Skin of body (tissue), 2 donors: ENCODE data around the gene TAOK1. TPM values are rescaled to one million over a fixed set of nuclear protein-coding genes. Genes with fewer than 3 reads are reported as not detected.
"Not testable (repeated sequence)": the region's sequence is repeated elsewhere in the genome, so short reads cannot be mapped to it uniquely, and the experiment has no call there.

ENCODE experiments used
- DNase-seq: peaks from one replicate; lab custom pipeline; 2025; lab: John Stamatoyannopoulos, UW
- total RNA-seq: library from RNA; depleted of rRNA; stranded (reverse); fragments of >200 nt; gene quantifications from one replicate; pipeline ENCODE4 v1.2.3, GENCODE V29; 2014

The TAOK1 gene
- 57.8 TPM for total RNA-seq

DNA sequence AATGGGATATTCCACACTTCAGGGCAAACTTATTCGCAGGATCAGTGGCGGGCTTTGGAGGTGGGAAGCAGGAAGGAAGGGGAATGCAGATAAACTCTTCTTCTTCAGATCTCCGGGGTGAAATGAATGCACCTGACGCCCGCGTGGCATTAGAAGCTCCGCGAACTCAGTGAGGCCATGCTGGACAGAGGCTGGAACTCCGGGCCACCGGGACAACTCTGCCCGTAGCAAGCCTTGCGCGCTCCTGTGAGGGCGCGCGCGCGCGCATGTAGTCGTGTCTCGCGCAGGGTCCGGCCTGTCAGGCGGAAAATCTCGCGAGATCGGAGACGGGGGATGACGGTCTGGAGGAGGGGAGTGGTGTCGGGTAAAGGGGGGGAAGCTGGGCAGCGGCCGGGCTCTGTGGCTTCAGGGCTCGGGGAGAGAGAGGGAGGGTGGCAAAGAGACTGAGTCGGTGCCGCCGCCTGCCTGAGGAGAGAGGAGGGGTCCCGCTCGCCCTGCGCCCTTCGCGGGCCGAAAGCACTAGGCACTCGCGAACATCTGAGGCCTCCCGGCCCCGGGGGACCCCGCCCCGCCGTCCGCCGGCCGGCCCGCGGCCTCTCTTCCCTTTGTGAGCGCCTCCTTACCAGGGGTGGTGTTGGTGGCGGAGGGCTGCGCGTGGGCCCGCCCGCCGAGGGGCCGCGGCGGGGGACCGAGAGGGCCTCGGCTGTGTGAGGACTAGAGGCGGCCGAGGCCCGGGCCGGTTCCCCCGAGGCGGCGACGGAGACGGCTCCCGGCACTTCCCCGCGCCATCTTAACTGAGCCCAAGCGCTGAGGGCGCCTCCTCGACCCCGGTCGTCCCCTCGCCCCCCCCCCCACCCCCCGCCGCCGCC, at the start of gene TAOK1:
Gene TAOK1 (plus strand): TSS at position 382 of the 869 bp plus-strand sequence. CDS start 61,186 bp downstream, outside the sequence.
- DNase-seq: peak; percentile 96

DNA sequence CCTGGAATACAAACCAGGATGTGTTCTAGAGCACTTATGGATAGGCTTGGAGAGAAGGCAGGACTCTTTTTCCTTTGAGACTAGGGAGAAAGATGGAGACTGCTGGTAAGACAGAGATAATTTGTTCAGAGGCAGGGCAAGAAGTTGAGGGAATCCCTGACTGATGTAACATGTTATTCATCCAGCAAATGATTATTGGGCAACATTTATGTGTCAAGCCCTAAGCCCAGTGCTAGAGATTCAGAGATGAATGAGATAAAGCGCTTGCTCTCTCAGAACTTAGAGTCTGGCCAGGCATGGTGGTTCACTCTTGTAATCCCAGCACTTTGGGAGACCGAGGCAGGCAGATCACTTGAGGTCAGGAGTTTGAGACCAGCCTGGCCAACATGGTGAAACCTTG, 48.4 kb upstream of the TAOK1 start:
- no peak for DNase-seq

DNA sequence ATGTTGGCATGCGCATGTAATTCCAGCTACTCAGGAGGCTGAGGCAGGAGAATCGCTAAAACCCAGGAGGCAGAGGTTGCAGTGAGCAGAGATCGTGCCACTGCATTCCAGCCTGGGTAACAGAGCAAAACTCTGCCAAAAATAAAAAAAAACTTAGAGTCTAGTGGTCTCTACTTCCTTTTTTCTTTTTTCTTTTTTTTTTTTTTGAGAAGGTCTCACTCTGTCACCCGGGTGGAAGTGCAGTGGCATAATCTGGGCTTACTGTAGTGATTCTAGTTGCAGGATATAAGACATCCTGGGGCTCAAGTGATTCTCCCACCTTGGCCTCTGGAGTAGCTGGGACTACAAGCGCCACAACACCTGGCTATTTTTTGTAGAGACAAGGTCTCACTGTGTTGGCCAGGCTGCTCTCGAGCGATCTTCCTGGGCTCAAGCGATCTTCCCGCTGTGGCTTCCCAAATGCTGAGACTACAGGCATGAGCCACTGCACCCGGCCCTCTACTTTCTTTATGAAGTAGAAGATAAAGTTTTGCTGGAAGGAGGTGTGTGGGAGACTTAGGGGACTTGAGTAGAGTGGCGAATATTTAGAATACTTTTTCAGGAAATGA, 47.9 kb upstream of the TAOK1 start:
- DNase-seq: no peak

- no peak for DNase-seq
Measured at GRCh38 chr17:29344201-29344856, 45.8 kb upstream of the TAOK1 start.

GRCh38 chr17:29345066-29345465, 45.1 kb upstream of the TAOK1 start:
- DNase-seq: no peak

GRCh38 chr17:29345470-29345869, 44.7 kb upstream of the TAOK1 start:
- DNase-seq: not testable (repeated sequence)

GRCh38 chr17:29346462-29346861, 43.7 kb upstream of the TAOK1 start:
- no peak for DNase-seq

- DNase-seq: peak; percentile 16
Measured at GRCh38 chr17:29347831-29348629, 42.1 kb upstream of the TAOK1 start.

GRCh38 chr17:29349409-29349808, 40.8 kb upstream of the TAOK1 start:
- no peak for DNase-seq

- DNase-seq: no peak
Measured at GRCh38 chr17:29352146-29352545, 38.0 kb upstream of the TAOK1 start.

DNA sequence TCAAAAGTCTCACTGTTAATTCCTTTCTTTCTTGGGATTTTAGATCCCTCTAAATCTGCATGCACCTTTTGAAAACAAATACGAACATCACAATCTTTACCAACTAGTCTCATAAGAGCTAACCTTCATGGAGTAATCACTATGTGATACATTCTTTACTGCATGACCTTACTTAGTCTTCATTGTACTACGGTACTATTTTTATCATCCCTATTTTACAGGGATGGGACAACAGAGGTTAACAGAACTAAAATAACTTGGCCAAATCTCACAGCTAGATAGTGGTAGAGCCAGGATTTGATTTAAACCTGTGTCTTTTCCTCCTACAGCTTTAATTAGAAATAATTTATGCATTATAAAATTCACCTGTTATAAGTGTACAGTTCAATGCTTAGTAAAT, 32.9 kb upstream of the TAOK1 start:
- no peak for DNase-seq

DNA sequence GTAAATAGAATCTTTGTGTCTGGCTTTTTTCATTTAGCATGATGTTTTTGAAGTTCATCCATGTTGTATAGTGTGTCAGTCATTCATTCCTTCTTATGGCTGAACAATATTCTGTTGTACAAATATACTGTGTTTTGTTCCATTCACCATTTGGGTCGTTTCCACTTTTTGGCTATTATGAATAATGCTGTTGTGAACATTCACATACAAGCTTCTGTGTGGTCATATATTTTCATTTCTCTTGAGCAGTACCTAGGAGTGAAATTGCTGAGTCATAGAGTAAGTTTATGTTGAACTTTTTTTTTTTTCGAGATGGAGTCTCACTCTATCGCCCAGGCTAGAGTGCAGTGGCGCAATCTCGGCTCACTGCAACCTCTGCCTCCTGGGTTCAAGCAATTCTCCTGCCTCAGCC, 32.3 kb upstream of the TAOK1 start:
- no peak for DNase-seq

DNA sequence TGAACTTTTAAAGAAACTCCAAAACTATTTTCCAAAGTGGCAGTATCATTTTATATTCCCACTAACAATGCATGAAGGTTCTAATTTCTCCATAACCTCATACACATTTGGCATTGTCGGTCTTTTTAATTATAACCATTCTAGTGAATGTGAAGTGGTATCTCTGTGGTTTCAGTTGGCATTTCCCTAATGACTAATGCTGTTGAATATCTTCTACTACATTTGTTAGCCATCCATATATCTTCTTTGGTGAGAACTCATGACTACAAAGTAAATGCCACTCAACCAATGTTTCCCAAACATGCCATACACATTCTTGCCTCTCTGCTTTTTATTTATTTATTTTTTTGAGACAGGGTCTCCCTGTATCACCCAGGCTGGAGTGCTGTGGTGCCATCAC, 31.7 kb upstream of the TAOK1 start:
- DNase-seq: no peak

- no peak for DNase-seq
Measured at GRCh38 chr17:29359777-29360176, 30.4 kb upstream of the TAOK1 start.

DNA sequence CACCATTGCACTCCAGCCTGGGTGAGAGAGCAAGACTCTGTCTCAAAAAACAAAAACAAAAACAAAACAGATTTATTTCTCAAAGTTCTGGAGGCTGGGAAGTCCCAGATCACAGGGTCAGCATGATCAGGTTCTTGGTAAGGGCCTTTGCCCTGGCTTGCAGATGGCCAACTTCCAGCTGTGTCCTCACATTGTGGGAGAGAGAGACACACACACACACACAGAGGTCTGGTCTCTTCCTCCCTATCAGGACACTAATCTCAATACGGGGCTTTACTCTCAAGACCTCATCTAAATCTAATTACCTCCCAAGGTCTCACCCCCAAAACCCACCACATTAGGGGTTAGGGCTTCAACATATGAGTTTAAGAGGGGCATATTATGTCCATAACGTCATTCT, 26.4 kb upstream of the TAOK1 start:
- DNase-seq: no peak

DNA sequence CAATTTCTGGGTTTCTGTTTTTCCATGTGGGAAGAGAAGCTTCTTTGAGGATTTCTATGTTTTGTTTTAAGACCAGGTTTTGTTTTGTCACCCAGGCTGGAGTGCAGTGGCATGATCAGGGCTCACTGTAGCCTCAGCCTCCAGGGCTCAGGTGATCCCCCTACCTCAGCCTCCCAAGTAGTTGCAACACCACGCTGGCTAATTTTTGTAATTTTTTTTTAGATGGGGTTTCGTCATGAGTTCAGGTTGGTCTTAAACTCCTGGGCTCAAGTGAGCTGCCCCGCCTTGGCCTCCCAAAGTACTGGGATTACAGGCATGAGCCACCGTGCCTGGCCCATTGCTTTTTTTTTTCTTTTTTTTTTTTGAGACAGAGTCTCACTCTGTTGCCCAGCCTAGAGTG, 25.5 kb upstream of the TAOK1 start:
- no peak for DNase-seq

DNA sequence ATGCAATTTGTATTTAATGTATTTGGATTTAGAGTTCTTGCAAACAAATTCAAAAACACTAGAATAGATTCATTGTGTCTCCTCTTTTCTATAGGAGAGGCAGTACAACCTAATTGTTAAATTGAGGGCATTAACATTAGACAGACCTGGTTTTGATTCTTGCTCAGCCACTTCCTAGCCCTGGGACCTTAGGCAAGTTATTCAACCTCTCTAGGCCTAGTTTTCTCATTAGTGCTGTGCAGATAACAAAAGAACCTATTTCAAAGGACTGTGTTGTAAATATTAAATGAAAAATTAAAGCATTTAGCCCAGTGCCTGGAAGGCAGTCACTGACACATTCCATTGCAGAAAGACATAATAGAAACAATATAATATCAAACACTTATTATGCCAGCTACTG, 22.0 kb upstream of the TAOK1 start:
- DNase-seq: no peak

GRCh38 chr17:29368926-29369325, 21.2 kb upstream of the TAOK1 start:
- no peak for DNase-seq

DNA sequence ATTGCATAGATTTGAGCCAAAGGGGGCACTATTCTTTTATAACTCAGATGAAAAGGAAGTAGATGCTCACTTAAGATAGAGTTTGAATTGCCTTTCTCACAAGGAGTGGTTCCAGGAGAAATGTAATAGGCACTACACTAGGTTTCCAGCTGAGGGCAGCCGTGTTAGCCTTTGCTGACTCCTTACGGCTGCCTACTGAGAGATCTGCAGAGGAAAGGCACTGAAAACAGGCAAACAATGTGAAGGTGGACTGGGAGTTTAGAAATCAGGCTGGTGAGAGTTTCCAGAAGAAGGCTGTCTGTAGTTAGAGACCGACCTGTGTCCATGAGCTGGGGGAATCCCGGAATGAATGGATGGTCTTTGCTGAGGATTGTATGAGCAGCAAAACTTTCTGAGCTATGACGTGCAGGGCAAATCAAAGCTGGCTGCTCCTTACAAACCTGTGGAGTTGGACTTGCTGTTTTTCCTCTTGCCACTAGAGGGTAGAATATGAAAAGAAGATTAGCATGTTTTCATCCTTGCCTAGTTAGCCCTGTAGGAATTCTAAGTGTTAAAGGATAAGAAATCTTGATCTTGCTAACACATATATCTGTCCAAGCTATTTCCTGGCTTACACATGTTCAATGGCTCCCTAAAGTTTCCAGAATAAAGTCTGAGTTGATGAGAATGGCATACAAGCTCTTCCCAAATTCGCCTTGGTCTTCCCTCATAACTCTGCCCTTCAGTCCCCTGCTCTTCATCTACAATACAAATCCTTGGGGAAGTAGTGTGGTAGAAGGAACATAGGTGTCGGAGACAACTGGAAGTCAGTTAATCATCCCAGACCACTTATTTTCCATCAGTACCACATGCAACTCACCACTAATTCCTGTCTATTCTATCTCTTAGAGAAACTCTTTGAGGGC, 20.1 kb upstream of the TAOK1 start:
- DNase-seq: peak; percentile 93

- DNase-seq: peak; percentile 52
Measured at GRCh38 chr17:29376667-29377270, 13.4 kb upstream of the TAOK1 start.
